Measurements from ENCODE around the gene SIGLEC15.

The SIGLEC15 gene

GRCh38 chr18:45887585-45887984 is 62.1 kb downstream of the SIGLEC15 start:
- DNase-seq, result no peak

GRCh38 chr18:45889419-45890064 is 64.1 kb downstream of the SIGLEC15 start:
- DNase-seq, result no peak

DNA sequence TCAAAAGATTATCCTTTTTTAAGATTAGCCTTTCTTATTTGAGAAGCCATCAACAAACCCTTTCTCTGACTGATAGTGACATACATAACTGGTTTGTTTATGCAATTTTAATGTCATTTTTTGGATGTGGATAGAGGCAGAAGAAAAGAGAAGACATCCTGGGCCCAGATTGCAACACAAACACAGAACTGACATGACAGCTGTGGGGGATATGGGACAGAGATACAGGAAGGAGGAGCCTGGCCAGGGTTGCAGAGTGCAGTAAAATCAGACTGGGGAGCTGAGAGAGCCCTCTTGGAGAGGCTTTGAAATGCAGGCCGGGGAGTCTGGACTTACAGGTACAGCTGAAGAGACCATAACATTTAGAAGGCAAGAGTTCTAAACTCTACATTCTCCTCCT is 65.1 kb downstream of the SIGLEC15 start:
- DNase-seq, result peak; percentile 3

DNA sequence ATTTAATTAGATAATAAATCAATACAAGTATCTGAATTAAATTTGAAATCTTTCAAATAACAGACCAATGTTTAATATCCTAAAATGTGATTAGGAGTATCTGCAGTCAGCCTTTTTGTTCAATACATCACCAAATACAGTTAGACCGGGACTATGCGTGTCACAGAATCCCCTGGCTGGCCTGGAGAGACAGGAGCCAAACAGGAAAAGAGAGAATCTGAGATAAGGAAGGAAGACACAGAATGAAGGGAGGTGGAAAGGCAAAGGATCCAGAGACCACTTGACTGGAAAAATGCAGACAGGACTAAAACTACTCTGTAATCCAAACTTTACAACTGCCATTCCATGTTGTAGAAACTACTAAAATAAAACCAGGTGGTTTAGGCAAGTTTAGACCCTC is 66.3 kb downstream of the SIGLEC15 start:
- DNase-seq, result no peak
